H9 (cell line): ENCODE measurements around the gene GSTA4. TPM values are rescaled to one million over a fixed set of nuclear protein-coding genes. Genes with fewer than 3 reads are reported as not detected.

Experiments
- DNase-seq: peaks from one replicate; pipeline ENCODE4 v3.0.0-alpha.2; 2017
- H2AFZ ChIP-seq: one replicate; pipeline ENCODE4 v1.6.1; 2013; ENCODE audit warnings: mild to moderate bottlenecking, low read length, control low read depth, moderate library complexity
- H2AK5ac ChIP-seq: 2 replicates; pipeline ENCODE4 v1.6.1; 2013; ENCODE audit warnings: low read length, control low read depth, mixed read lengths; ENCODE audit not compliant: insufficient read length
- H2BK120ac ChIP-seq: one replicate; pipeline ENCODE4 v1.6.1; 2013; ENCODE audit warnings: low read depth, mild to moderate bottlenecking, low read length, control low read depth, inconsistent platforms; ENCODE audit not compliant: poor library complexity, severe bottlenecking
- H2BK12ac ChIP-seq: 2 replicates; pipeline ENCODE4 v1.6.1; 2013; ENCODE audit warnings: low read length, control low read depth, mixed read lengths, low read depth; ENCODE audit not compliant: insufficient read length
- H2BK15ac ChIP-seq: 2 replicates; pipeline ENCODE4 v1.6.1; 2013; ENCODE audit warnings: low read depth, low read length, control low read depth
- H2BK20ac ChIP-seq: one replicate; pipeline ENCODE4 v1.6.1; 2013; ENCODE audit warnings: low read depth, mild to moderate bottlenecking, low read length, control low read depth, inconsistent platforms; ENCODE audit not compliant: poor library complexity, severe bottlenecking
- H2BK5ac ChIP-seq: 2 replicates; pipeline ENCODE4 v1.6.1; 2013; ENCODE audit warnings: low read length, control low read depth, mixed read lengths; ENCODE audit not compliant: insufficient read length
- H3K14ac ChIP-seq: 2 replicates; pipeline ENCODE4 v1.6.1; 2013; ENCODE audit warnings: low read length, control low read depth; ENCODE audit not compliant: insufficient read depth
- H3K18ac ChIP-seq: 2 replicates; pipeline ENCODE4 v1.6.1; 2013; ENCODE audit warnings: low read depth, mild to moderate bottlenecking, mixed read lengths, low read length, control low read depth; ENCODE audit not compliant: insufficient read length
- H3K23ac ChIP-seq: 2 replicates; pipeline ENCODE4 v1.6.1; 2013; ENCODE audit warnings: low read length, control low read depth, mixed read lengths, low read depth; ENCODE audit not compliant: insufficient read length
- H3K23me2 ChIP-seq: 2 replicates; pipeline ENCODE4 v1.6.1; 2013; ENCODE audit warnings: low read depth, mild to moderate bottlenecking, mixed read lengths, low read length, control low read depth; ENCODE audit not compliant: insufficient read length, poor library complexity, severe bottlenecking
- H3K27ac ChIP-seq: 2 replicates; pipeline ENCODE4 v1.5.1; 2013; ENCODE audit warnings: low read length, control low read depth, mixed read lengths, low read depth; ENCODE audit not compliant: insufficient read length
- H3K27me3 ChIP-seq: 2 replicates; pipeline ENCODE4 v1.6.1; 2013; ENCODE audit warnings: low read length, control low read depth, inconsistent platforms; ENCODE audit not compliant: insufficient read depth
- H3K4ac ChIP-seq: 2 replicates; pipeline ENCODE4 v1.6.1; 2013; ENCODE audit warnings: low read depth, mild to moderate bottlenecking, control low read depth, inconsistent platforms, low read length, moderate library complexity
- H3K4me1 ChIP-seq: 2 replicates; pipeline ENCODE4 v1.6.1; 2013; ENCODE audit warnings: low read length, control low read depth, inconsistent platforms; ENCODE audit not compliant: insufficient read depth
- H3K4me2 ChIP-seq: 2 replicates; pipeline ENCODE4 v1.6.1; 2013; ENCODE audit warnings: low read length, control low read depth, mixed read lengths; ENCODE audit not compliant: insufficient read length, insufficient read depth
- H3K56ac ChIP-seq: 2 replicates; pipeline ENCODE4 v1.6.1; 2013; ENCODE audit warnings: low read depth, mild to moderate bottlenecking, mixed read lengths, low read length, control low read depth; ENCODE audit not compliant: insufficient read length
- H3K79me1 ChIP-seq: 2 replicates; pipeline ENCODE4 v1.6.1; 2013; ENCODE audit warnings: low read depth, mild to moderate bottlenecking, moderate library complexity, low read length, control low read depth, inconsistent platforms; ENCODE audit not compliant: insufficient read depth, poor library complexity, severe bottlenecking
- H3K79me2 ChIP-seq: 2 replicates; pipeline ENCODE4 v1.6.1; 2013; ENCODE audit warnings: low read length, control low read depth, inconsistent platforms; ENCODE audit not compliant: insufficient read depth
- H3K9ac ChIP-seq: 2 replicates; pipeline ENCODE4 v1.6.1; 2013; ENCODE audit warnings: low read length, control low read depth, mixed read lengths; ENCODE audit not compliant: insufficient read length; ENCODE audit errors: extremely low read depth
- H3K9me3 ChIP-seq: one replicate; pipeline ENCODE4 v1.6.1; 2013; ENCODE audit warnings: low read depth, low read length, inconsistent platforms; ENCODE audit not compliant: control insufficient read depth
- H3T11ph ChIP-seq: one replicate; pipeline ENCODE4 v1.6.1; 2013; ENCODE audit warnings: mild to moderate bottlenecking, low read length, control low read depth, inconsistent platforms
- H4K20me1 ChIP-seq: one replicate; pipeline ENCODE4 v1.6.1; 2013; ENCODE audit not compliant: control insufficient read depth, insufficient read length, insufficient read depth
- H4K5ac ChIP-seq: 2 replicates; pipeline ENCODE4 v1.6.1; 2013; ENCODE audit warnings: low read depth, mild to moderate bottlenecking, mixed read lengths, low read length, control low read depth; ENCODE audit not compliant: insufficient read length
- H4K8ac ChIP-seq: replicated peaks from 2 replicates; pipeline ENCODE4 v1.6.1; 2013; ENCODE audit warnings: low read length, control low read depth, mixed read lengths, low read depth; ENCODE audit not compliant: insufficient read length
- H4K91ac ChIP-seq: 2 replicates; pipeline ENCODE4 v1.6.1; 2013; ENCODE audit warnings: low read depth, mild to moderate bottlenecking, moderate library complexity, mixed read lengths, low read length, control low read depth; ENCODE audit not compliant: insufficient read length
- H3K27ac Mint-ChIP-seq, 3 experiments: 2 replicates in 2 of 3; 3 replicates in 1 of 3; pipeline ENCODE4 v1.8.0; 2020 to 2021; ENCODE audit warnings: mixed read lengths in 3 of 3, mild to moderate bottlenecking in 1 of 3, moderate library complexity in 1 of 3
- H3K27me3 Mint-ChIP-seq: 2 replicates; pipeline ENCODE4 v1.8.0; 2021; ENCODE audit warnings: low read depth, mild to moderate bottlenecking, moderate library complexity, mixed read lengths
- H3K36me3 Mint-ChIP-seq, 3 experiments: 2 replicates in 2 of 3; 3 replicates in 1 of 3; pipeline ENCODE4 v1.8.0; 2020 to 2021; ENCODE audit warnings: low read depth in 3 of 3, mixed read lengths in 3 of 3; ENCODE audit not compliant: insufficient read depth in 1 of 3
- H3K4me1 Mint-ChIP-seq, 2 experiments: 2 replicates each; pipeline ENCODE4 v1.8.0; 2020; ENCODE audit warnings: mixed read lengths in 2 of 2
- H3K4me3 Mint-ChIP-seq, 2 experiments: 2 replicates in 1 of 2; 3 replicates in 1 of 2; pipeline ENCODE4 v1.8.0; 2020 to 2021; ENCODE audit warnings: mild to moderate bottlenecking in 2 of 2, mixed read lengths in 2 of 2, moderate library complexity in 1 of 2
- H3K9me3 Mint-ChIP-seq, 2 experiments: 2 replicates in 1 of 2; 3 replicates in 1 of 2; pipeline ENCODE4 v1.8.0; 2020; ENCODE audit warnings: mild to moderate bottlenecking in 2 of 2, mixed read lengths in 2 of 2, moderate library complexity in 1 of 2
- CTCF ChIP-seq: fragments of 200-600 bp; sonication (generic); conservative IDR thresholded peaks from 3 replicates; pipeline ENCODE4 v1.8.0; 2021; ENCODE audit warnings: antibody characterized with exemption, mild to moderate bottlenecking
- WGBS: extraction: QIAGEN DNeasy Blood & Tissue Kit; methylation state at CpG from one replicate; pipeline ENCODE4 v1.1.7; 2013; ENCODE audit warnings: missing lambda C conversion rate, low lambda C conversion rate, mixed read lengths; ENCODE audit not compliant: insufficient read length; ENCODE audit errors: extremely low coverage; 5-methylcytosine and 5-hydroxymethylcytosine counted together
- total RNA-seq: library from RNA; stranded (reverse); gene quantifications from 2 replicates; pipeline ENCODE4 v1.2.1, GENCODE V29; 2021

Gene GSTA4
- total RNA-seq, 1 experiment from 2014 or later, result 32.1 TPM

DNA sequence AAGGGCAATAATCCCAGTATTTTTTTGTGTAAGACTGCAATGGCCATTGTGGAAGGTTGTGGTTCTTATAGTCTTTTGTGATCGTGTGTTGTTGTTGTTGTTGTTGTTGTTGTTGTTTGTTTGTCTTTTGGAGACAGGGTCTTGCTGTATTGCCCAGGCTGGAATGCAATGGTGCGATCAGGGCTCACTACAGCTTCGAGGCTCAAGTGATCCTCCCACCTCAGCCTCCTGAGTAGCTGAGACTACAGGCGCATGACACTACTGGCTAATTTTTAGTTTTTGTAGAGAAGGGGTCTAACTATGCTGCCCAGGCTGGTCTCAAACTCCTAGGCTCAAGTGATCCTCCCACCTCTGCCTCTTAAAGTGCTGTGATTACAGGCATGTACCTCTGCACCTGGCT lies 3.5 kb upstream of the GSTA4 start:
- no peak for TF ChIP-seq CTCF
- no peak overlapping the region for H2AFZ ChIP-seq
- no peak overlapping the region for H3K9ac ChIP-seq
- no peaks in the 10 kb centered on the region for H3K27me3 ChIP-seq
- H3K4me2 ChIP-seq, result no peak overlapping the region
- no peaks in the 10 kb centered on the region for H4K20me1 ChIP-seq
- H3K27ac ChIP-seq, result no peak overlapping the region
- peaks cover 3 to 4% of the 10 kb centered on the region in 2 experiments; a peak in 2 of 5 replicates for H3K9me3 Mint-ChIP-seq
- DNase-seq, result no peak
- H3K9me3 ChIP-seq, result no peaks in the 10 kb centered on the region
- H2AK5ac ChIP-seq, result no peak overlapping the region
- no peak overlapping the region for H4K8ac ChIP-seq
- H3K4me3 Mint-ChIP-seq, result no peak overlapping the region
- no peak overlapping the region for H3K4ac ChIP-seq
- peaks cover 0 to 3% (median under 1%) of the 10 kb centered on the region in 3 experiments; a peak in 2 of 7 replicates for H3K36me3 Mint-ChIP-seq
- no peaks in the 10 kb centered on the region for H3K79me1 ChIP-seq
- H2BK5ac ChIP-seq, result no peak overlapping the region
- no peak overlapping the region for H3K18ac ChIP-seq
- no peak overlapping the region for H3K14ac ChIP-seq
- peaks cover 6% of the 10 kb centered on the region for H3K27me3 Mint-ChIP-seq
- H3K4me1 Mint-ChIP-seq, result peaks cover 6 to 9% of the 10 kb centered on the region in 2 experiments
- no peak overlapping the region for H4K5ac ChIP-seq
- peaks cover 10% of the 10 kb centered on the region for H3K23me2 ChIP-seq
- H3K27ac Mint-ChIP-seq, result no peak overlapping the region
- no peaks in the 10 kb centered on the region for H3K79me2 ChIP-seq
- H3K23ac ChIP-seq, result no peak overlapping the region
- H2BK15ac ChIP-seq, result no peak overlapping the region
- no peak overlapping the region for H3K56ac ChIP-seq
- no peak overlapping the region for H2BK120ac ChIP-seq
- H2BK12ac ChIP-seq, result no peak overlapping the region
- H3T11ph ChIP-seq, result no peak overlapping the region
- WGBS, result no CpG with 5 or more reads among the region's 4 CpGs
- no peak overlapping the region for H2BK20ac ChIP-seq
- H4K91ac ChIP-seq, result no peak overlapping the region
- no peaks in the 10 kb centered on the region for H3K4me1 ChIP-seq
